GM21515 (cell line): Measurements from ENCODE around the gene TNC.

Source experiments
- ATAC-seq: cut with Tn5 transposase; IDR thresholded peaks from one replicate; pipeline ENCODE4 v1.9.1; 2021; ENCODE audit not compliant: unreplicated experiment

TNC gene

GRCh38 chr9:115015018-115015635 is 102.8 kb downstream of the TNC start:
- ATAC-seq, result no peak

DNA sequence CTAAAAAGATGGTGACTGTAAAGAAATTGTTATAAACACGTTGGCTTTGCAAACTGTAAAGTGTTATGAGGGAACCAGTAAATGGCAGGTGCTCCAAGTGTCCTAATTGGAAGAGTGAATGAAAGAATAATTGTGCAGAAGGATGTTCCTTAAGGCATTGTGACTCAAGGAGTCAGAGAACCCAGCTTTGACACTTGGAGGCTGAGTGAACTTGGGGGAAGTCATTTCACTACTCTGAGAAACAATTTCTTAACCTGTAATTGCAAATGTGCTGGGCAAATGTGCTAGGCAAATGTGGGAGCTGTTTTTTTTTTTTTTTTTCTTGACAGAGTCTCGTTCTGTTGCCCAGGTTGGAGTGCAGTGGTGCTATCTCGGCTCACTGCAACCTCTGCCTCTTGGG is 103.5 kb downstream of the TNC start:
- no peak for ATAC-seq

DNA sequence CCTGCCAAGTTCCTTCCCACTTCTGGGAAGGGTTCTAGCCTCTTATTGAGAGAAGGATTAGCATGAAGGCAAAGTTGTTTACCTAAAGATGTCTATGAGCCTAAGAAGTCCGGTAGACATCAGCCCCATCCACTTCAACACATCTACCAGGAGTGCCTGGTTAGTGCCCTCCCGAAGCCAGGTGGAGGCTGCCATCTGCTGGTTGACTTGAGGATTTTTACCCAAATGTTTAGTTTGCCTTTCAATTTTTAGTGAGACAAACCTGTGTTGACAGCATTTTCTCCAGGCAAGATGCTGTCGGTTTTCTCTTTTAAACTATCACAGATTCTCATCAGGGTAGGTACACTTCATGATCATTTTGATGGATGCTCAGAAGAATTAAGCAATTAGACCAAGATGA is 104.0 kb downstream of the TNC start:
- ATAC-seq, result peak; percentile 63

GRCh38 chr9:115012486-115012885 is 105.5 kb downstream of the TNC start:
- ATAC-seq, result no peak

DNA sequence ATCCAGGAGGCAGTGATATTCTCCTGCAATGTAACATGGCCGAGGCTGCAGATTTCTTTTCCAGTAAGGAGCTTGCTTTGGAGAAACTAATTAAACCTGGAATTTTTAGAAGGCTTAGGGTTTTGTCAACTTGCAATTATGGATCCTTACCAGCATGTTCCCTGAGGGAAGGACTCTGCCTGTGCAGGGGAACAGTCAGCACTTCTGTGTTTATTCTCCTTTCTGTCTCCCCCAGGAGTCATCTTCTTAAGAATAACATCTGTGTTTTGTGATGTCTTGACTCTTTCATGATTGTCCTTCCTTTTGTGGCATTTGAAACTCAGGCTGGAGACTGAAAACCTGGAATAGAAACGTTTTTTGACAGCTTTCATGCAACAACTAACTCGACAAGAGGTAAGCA is 107.1 kb downstream of the TNC start:
- no peak for ATAC-seq

GRCh38 chr9:115008536-115009270 is 109.3 kb downstream of the TNC start:
- ATAC-seq, result no peak

- ATAC-seq, result no peak
Observed at GRCh38 chr9:115006660-115007059, 111.3 kb downstream of the TNC start.

DNA sequence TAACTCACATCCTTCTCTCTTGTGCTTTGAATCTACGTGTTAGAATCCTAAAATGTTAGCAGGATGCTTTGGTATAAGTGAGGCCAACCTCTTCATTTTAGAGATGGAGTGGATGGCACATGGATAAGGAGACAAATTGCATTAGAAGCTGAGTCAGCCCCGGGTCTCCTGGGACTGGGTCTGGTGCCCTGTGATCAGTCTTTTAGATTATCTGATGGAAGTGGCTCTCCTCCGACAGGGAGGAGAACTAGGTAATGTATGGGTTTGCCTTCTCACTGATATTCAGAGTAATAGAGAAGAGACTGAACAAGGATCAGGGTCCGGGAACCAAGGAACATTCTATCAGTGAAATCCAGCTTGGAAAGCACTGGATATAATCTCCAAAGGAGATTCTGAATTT is 112.6 kb downstream of the TNC start:
- no peak for ATAC-seq

DNA sequence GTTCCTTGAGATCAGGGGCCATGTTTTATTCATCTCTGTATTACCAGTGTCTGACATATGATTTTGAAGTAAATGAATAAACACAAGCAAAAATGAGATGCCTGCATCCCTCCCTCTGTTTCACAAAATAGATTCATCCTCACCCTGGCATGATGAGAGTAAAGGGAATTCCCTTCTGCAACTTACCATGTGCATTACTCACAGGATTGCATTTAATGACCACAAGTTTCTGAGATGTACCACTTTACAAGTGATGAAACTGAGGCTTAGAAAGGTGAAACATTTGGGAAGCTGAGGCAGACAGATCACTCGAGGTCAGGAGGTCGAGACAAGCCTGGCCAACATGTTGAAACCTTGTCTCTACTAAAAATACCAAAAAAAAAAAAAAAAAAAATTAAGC is 113.4 kb downstream of the TNC start:
- no peak for ATAC-seq

DNA sequence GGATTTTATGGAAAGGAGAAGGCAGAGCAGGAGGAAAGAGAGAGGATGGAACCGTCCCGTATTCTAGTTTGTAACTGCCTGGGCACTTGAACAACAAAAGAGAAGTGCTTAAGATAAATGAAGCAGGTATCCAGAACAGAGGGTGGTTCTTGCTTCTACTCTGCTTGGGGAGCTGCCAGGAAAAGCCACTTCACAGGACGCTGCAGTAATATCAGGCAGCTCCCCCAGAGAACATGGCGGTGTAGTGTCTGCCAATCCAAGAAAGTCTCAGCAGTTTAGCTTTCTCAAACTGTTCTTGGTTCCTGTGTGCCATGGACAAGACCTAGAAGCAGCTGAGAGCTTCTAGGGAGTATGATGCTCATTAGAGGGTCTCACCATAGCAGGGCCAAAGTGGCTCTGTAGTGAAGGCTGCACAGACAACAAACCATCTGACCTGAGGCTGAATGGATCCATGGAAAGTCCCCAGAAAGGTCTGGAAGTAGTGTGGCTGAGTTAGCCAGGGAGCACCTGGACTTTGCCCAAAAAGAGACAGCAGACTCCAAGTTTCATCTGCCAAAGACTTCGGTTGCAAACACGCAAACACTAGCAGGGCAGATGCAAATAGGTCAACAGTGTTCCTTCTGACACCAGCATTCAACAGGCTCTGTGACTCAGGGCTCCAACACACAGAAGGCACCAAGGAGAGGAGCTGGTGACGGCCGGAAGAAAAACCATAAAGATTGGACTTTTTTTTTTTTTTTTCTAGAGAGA is 115.4 kb downstream of the TNC start:
- no peak for ATAC-seq

- no peak for ATAC-seq
Observed at GRCh38 chr9:115000217-115000639, 117.7 kb downstream of the TNC start.

DNA sequence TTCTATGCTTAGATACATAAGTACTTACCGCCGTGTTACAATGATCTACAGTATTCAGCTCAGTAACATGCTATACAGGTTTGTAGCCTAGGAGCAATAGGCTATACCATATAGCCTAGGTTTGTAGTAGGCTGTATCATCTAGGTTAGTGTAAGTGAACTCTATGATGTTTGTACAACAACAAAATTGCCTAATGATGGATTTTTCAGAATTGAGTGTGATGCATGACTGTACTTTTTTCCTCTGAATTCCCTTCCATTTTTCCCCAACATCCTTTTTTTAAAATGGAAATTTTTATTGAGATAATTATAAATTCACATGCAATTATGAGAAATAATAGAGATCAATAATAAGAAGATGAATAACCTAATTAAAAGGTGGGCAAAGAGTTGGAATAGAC is 119.6 kb downstream of the TNC start:
- no peak for ATAC-seq

- no peak for ATAC-seq
Observed at GRCh38 chr9:114995681-114996221, 122.2 kb downstream of the TNC start.

DNA sequence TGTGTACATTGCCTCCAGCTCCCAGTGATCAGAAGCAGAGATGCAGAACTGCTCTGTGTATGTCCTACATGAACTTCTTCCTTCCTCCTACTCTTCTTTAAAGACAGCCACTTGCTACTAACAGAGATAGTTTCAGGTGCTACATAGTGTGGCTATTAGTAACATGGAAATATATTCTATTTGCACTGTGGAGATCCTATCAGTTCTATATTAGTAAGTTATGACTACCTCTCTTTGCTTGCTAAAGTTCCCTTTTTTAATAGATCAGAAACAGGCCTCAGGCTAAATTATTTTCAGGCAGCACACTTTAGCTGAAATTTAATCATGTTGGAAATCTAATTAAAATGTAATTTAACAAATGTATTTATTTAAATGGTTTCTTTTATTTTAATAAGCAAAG is 123.2 kb downstream of the TNC start:
- ATAC-seq, result no peak

- ATAC-seq, result no peak
Observed at GRCh38 chr9:114991861-114992260, 126.1 kb downstream of the TNC start.

- no peak for ATAC-seq
Observed at GRCh38 chr9:114990901-114991300, 127.1 kb downstream of the TNC start.

DNA sequence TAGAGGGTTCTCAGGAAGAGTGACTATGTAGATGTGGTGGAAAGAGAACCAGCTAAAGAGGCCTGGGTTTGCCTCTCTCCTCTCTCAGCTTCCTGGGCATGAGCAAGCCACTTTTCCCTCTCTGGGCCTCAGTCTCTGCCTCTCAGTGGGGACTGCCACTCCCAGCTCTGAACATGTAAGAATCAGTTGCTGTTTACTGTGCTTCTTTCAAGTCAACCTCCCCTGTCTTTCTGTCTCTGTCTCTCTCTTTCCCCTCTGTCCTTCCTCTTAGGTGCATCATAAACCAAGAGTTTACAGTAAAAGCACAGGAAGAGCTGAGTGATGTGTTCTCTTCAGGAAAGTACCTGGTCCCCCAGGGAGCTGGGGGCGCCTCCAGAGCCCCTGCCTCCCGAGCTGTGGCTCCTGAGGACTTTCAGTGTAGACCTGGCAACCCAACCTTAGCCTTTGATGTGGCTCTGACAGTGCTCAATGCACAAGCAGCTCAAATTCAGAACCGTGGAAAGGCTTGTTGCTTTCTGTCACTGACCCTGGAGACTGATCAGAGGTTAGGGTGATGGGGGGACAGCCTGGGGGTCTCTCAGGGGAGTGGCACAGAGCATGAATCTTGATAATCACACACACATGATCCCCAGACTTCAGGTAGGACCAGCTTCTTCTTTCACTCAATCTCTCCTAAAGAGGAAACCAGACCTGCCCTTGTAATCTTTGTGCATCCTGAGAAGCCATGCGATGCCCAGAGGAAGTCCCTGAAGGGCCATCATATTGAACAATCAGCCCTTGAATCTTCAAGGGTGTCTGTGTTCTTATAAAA is 128.2 kb downstream of the TNC start:
- no peak for ATAC-seq

DNA sequence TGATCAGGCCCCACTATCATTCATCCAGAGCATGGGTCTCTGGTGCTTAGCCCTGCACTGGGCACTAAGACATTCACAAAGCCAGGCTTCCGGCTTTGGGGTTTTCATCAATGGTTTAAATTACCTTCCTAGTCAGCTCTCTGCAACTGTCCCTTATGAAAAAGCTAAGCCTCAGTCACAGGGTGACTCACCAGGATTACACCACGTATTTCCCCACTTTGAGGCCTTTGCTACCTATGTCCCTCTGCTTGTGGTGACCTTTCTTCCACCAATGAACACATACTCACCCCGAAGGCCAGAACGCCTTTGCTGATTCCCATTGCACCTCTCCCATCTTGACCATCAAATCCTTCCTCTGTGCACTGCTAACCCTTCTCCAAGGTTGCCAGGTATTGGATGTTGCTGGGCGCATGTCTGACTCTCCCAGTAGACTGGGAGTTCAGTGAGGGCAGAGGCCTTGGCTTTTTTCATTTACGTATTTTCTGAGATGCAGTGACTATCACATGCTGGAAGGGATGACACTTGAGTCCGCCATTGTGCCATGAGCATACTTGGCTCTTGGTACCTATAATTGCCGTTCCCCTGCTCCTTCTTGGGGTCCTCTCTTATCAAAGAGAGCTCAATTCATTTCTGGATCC is 128.9 kb downstream of the TNC start:
- ATAC-seq, result no peak

- ATAC-seq, result no peak
Observed at GRCh38 chr9:114987116-114987515, 130.8 kb downstream of the TNC start.

DNA sequence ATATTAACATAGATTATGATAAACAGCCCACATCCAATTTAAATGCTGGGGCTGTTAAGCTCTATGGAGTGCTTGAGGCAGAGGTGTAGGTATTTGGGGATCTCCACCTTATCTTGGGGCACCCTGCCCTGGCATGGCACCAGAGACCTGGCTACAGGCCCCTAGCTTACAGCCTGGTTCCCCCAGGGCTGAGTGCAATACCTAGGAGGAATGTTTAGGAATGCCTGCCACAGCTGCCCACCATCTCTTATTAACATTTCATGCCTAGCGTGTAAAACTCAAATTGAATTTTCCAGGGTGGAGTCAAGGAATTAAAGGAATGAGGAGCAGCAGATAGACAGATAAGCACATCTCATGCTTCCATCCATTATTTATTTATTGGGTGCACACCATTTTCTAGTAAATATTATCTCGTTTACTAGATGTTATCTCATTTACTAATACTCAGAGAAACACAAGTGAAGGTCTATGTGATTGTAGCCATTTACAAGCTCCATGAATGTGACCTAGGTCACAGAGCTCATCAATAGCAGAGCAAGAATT is 131.9 kb downstream of the TNC start:
- ATAC-seq, result no peak
